Measurements from ENCODE around the gene NINL.
A peak's percentile ranks its signal among the peaks of the same experiment; 100 is the strongest.

NINL gene

GRCh38 chr20:25407311-25408169, 177.8 kb downstream of the NINL start, which contains the start of gene GINS1:
Gene GINS1 (plus strand): TSS chr20:25407673. CDS start chr20:25407821, 148 bp downstream.
- peak; percentile 64 for DNase-seq (ENCODE audit: low read depth)

Measured in stromal cell of bone marrow (primary cell).